Testis (tissue), 2 donors: ENCODE results near the gene CD276.

Experiments
- CTCF ChIP-seq, 3 experiments: fragments of 450-650 bp in 2 of 3; fragments of 200-600 bp in 1 of 3; sonication (generic) in 1 of 3; IDR thresholded peaks; one replicate each; pipeline ENCODE4 v1.5.1; 2016 to 2019; ENCODE audit warnings: antibody characterized with exemption in 3 of 3, mild to moderate bottlenecking in 2 of 3, moderate library complexity in 1 of 3
- POLR2A ChIP-seq: fragments of 450-650 bp; IDR thresholded peaks from one replicate; pipeline ENCODE4 v1.6.1; 2017; ENCODE audit warnings: antibody characterized with exemption, mild to moderate bottlenecking, moderate library complexity

- TF ChIP-seq CTCF (IDR thresholded peaks at IDR 0.05) (no peak), POLR2A (no peak)
Measured at GRCh38 chr15:73637527-73637926, 46.7 kb upstream of the CD276 start.
